ENCODE results near the gene IZUMO4.

GRCh38 chr19:2057484-2058469 is 38.9 kb upstream of the IZUMO4 start:
- TF ChIP-seq EZH2 (optimal IDR thresholded peaks at IDR 0.05; ENCODE audit: low read depth, low read length) (no peak), CTCF (IDR thresholded peaks at IDR 0.05; ENCODE audit: low read length) (no peak), EZH2phosphoT487 (IDR thresholded peaks at IDR 0.05; ENCODE audit: low read length) (no peak)
